IPS DF 4.7 (cell line): ENCODE data around the gene LHPP.

ENCODE experiments used
- DNase-seq: peaks from one replicate; pipeline ENCODE4 v3.0.0-alpha.2; 2013; ENCODE audit warnings: low spot score; ENCODE audit errors: extremely low read depth

The LHPP gene

DNA sequence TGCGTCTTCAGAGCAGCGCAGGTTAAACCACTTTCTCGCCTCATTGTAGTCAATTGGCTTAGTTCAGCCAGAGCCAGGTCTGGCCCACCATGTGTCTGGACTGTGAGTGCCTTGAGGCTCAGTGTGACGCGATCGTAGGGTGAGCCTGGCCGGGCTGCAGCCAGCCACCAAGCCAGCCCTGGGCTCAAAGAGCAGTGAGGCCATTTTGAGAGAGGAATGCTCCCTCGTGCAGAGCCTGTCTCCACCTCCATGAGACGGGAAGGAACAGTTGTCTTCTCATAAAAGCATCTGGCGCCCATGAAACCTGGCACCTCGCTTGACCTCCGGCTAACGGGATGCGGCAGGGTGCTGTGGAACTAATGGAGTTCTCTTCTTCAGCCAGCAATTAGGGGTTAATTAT, 34.5 kb downstream of the LHPP start:
- no peak for DNase-seq

DNA sequence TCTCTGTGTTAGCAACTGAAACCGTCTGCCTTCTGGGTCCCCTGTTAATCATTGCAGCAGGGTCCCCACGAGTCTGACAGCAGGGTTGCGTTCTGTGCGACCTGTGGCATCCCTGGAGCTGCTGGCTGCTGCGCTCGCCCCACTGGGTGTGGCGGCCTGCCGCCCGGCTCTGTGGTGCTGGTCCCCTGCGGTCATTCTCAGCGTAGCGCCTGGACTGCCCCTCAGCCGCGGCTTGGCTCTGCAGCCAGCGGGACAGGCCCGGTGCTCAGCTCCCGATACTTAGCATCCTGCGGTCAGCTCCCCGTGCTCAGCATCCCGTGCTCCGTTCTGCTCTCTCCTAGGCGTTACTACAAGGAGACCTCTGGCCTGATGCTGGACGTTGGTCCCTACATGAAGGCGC, 35.0 kb downstream of the LHPP start:
- DNase-seq: no peak

DNA sequence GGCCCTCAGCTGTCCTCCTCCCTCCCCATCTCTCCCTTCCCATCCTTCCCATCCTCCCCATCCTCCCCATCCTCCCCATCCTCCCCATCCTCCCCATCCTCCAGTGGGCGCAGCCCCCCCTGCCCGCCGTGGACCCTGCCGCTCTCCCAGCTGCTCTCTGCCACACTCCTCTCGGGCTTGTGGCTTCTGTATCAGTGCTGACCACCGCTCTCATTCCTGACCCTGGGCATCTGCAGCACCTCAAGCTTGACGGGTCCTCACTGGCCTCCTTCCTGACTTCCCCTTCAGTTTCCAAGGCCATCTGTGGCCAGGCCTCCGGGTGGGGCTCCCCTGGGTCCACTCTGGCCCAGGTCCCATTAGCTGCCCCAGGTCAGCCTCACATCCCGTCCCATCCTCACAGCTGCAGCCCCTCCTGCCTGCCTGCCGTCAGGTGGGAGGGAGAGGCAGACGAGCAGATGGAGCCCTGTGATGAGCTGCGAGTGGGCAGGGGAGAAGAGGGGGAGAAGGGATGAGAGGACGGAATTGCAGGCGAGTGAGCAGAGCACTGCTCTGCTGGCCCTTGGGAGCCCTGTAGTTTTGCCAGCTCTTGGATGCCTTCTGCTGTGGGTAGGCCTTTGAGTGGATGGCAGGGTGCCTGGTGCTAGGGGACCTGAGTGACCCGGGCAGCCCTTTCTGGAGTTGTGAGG, 35.7 kb downstream of the LHPP start:
- no peak for DNase-seq

DNA sequence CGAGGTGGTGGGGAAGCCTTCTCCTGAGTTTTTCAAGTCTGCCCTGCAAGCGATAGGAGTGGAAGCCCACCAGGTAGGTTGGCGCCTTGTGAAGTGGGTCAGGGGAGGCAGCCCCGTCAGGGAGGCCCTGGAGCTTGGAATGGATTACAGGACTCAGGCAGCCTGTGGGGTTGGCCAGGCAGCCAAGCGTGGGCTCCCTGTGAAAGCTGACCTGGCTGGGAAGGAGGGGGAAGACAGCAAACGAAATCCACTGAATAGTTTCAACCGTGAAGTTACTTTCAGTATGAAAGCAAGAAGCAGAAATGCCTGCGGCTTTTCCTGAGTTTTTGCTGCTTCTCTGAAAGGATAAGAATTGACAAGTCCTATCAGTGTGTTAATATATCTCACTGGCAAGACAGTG, 36.4 kb downstream of the LHPP start:
- no peak for DNase-seq

DNA sequence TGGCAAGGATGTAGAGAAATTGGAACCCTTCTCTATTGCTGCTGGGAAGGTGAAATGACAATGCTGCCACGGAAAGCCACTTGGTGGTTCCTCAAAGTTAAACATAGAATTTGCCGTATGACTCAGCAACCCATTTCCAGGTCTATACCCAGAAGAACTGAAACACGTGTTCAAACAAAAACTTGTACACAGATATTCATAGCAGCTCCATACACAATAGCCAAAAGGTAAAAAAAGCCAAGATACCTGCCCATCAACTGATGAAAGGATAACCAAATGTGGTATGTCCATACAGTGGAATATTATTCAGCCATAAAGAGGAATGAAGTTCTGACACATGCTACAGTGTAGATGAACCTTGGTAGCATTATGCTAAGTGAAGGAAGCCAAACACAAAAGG, 39.1 kb downstream of the LHPP start:
- DNase-seq: no peak

DNA sequence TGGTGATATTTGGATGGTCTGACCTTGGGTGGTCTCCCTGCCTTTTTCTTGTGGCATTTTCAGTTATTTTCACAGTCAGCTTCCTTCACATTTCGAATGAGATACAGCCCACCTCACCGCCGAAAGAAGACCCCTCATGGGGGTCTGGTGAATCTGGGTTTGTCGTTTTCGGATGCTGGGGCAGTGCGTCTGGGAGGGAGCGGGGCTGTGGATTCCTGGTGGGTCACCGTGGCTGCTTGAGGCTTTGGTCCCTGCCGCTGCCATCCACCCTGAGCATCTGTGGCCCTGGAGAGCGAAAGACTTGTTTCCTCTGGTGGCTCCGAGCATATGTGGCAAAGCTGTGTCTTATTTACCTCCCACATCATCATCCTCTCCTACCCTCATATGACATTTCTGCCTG, 43.1 kb downstream of the LHPP start:
- no peak for DNase-seq

DNA sequence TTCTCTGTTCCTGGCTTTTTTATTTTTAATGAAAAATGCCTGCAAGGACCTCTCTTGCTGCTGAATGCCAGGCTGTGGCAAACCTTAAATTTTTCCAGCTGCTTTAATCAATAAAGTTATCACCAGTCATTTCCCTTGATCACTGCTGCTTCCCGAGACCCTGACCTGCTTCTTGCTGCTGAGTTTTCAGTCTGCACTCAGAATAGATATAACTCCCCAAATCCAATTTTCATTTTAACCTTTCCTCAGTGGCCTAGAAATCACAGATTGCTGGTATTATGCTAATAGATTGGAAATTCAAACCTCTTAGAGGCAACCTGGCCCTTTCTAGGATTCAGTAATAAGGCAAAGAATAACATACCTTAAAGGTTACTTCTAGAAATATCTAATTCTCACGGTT, 43.7 kb downstream of the LHPP start:
- DNase-seq: no peak

DNA sequence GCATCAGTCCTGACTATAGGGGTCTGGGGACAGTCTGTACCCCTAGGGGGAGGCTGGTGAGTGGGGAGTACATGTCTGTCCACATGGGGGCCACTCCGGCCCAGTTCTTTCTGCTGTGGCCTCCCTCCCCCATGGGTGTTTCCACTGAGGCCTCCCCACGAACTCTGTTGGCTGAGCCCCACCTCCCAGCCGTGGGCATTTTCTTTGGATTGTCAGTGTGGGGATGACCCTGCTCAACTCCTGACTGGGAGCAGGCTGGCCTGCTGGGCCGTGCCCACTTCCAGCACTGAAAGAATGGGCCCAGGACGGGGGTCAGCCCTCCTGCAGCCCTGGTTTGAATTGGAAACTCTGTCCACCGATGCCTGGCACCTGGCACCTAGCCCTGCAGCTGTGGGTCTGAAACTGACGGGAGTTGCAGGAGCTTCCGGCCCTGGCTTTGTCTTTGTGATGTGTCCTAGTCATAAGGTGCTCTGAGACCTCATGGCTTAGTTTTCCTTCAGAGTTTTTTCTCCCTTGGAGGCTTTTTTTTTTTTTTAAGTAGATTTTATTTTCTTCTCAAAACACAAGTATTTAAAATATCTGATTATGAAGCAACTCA, 46.5 kb downstream of the LHPP start:
- no peak for DNase-seq

DNA sequence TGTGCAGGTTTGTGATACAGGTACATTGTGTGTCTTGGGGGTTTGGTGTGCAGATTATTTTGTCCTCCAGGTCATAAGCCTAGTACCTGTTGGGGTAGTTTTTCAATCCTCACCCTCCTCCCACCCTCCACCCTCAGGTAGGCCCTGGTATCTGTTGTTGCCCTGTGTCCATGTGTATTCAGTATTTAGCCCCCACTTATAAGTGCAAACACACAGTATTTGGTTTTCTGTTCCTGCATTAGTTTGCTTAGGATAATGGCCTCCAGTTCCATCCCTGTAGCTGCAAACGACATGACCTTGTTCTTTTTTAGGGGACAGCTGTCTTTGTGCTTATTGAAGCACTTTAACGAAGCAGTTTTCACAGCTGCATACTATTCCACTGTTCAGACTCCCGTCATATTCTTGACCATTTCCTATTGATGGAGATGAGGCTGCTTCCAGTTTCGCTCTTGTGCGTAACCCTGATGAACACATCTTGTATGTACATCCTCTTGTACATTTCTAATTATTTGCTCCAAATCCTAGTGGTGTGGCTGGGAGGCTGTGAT, 47.4 kb downstream of the LHPP start:
- DNase-seq: no peak

DNA sequence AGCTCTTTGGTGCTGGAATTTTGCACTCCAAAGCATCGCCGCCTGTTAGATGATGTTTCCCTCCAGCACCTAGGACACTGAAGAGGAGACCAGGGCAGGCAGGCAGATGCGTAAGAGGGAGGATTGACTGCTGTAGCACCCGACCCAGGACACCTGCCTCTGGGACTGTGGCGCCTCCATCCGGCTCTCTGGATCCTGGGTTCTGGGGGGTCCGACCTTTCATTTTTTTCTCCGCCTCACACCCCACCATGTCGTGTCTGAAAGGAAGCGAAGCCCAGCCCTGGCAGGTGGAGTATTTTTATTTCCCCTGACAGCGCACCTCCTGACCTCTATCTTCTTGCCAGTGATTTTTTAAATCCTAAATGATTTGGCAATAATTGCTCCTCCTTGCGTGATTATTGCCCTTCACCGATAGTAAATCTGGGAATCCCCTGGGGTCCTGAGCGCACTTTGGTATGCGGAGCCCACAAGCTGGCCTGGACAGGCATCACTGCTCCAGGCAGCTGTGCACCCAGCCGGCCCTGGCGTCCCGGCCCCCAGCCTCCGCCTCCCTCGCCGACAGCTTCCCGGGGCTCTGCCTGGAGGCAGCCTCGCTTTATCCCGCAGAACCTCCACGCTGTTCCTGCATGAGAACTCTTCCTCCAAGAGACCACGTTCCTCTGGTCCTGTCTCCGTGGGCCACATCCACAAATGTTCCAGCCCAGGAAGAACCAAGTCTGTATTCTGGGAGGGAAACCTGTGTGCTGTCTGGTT, 48.4 kb downstream of the LHPP start:
- DNase-seq: no peak

DNA sequence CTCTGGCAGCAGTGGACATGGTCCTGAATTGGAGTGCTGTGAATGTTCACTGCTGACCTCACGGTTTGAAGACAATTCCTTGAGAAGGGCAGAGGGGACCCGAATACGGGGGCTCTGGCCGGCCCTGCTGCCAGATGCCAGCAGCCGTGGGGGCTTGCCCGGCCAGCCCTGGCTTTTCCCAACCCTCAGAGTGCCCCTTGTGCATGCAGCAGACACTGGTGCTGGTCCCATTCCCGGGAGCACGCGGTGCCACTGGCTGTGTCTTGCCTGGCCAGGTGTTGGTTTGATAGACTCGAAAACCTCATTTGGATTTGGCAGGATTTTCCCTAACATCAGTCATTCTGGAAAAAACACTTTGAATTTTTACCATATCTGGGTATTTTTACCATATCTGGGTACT, 49.1 kb downstream of the LHPP start:
- no peak for DNase-seq

DNA sequence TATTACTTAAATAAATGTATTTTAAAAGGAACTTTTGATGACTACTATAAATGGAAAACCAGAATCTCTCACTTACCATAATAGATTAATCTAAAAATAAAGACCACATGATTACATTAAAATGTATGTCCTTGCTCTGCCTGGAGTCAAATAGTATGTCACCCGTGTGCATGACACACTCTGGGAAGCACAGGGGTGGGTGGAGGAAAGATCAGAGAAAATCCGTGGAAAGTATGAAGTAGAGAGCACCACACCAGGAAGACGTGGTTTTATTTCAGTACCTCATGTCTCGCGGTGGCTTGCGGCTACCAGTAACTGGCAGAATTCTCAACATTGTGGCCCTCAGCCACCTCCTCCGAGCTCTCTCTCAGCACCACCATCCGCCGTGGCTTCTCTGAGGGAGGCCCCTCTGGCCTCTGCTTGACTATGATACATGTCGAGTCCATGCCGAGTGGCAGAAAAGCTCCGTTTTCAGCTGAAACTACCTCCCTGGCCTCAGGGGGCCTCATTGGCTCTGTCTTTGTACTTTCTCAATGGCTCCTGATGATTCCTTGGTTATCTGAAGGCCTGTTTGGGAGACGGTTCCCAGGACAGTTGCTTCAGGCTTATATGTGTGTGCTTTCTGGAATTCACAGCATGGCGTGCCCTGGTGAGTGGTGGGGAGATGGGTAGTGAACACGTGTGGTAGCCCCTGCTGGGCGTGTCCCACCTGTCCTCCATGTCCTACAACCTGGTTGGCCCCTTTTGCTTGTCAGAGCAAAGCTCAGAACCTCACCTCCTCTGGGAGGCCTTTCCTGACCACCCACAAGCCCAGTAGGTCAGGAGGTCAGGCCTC, 49.8 kb downstream of the LHPP start:
- DNase-seq: no peak

DNA sequence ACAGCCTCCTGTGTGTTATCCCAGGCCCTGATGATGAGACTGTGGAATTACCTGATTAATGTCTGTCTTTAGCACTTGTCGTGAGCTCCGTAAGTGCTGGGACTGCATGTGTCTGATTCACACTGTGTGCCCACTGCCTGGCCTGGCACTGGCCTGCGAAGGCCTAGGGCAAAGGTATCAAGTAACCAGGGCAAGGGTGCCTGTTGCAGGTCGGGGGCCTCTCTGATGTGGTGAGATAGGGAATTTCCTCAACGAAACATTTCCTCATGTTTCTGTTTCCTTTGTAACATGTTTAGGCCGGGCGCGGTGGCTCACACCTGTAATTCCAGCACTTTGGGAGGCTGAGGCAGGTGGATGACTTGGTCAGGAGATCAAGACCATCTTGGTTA, 50.4 kb downstream of the LHPP start:
- no peak for DNase-seq

DNA sequence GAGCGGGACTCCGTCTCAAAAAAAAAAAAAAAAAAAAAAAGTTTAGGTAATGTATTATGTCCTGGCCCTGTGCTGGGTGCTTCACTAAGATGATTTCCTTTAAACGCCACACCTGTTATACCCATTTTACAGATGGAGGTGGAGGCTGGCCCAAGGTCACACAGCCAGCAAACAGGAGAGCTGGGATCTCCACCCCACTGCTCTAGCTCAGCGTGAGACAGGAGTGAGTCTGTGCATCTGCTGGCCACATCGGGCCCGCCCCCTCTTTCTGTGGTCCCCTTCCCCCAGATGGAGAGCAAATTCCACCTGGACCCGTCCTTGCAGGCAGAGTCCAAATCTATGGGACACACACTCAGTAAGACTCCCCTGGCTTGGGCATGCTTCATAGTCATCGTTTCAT, 51.0 kb downstream of the LHPP start:
- DNase-seq: no peak

DNA sequence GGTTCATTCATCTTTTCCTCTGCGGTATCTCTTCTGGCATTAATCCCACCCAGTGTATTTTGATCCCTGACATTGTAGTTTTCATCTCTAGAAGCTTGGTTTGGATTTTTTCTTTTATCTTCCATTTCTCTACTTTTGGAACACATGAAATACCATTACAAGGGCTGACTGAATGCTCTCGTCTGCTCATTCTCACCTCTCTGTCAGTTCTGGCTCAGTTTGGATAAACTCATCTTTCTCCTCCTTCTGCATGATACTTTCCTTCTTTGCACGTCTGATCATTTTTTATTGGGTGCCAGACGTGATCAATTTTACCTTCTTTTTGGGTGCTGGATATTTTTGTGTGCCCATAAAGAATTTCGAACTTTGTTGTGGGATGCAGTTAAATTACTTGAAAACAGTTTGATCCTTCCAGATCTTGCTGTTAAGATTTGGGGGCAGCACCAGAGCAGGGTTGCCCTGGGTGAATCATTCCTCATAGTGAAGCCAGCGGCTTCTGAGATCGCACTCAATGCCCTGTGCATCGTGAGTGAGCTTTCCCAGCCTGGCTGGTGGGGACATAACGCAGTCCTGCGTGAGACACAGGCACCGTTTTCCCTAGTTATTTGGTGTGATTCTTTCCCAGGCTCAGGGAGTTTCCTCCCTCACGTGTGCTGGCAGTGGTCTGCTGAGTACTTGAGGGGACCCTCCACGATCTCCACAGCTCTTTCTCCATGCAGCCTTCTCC, 53.8 kb downstream of the LHPP start:
- no peak for DNase-seq

DNA sequence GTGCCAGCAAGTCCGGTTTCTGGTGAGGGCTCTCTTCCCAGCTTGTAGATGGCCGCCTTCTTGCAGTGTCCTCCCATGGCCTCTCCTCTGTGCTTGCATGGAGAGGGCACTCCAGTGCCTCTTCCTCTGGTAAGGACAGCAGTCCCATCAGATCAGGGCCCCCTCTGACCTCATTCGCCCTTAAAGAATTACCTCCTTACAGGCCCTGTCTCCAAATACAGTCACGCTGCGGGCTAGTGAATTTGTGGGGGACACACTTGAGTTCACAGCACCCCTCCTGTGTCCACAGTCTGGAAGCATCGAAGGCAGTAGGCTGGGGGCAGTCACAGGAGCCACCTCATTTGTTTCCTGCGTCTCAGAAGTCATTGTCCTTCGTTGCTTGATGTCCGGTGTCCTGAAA, 54.6 kb downstream of the LHPP start:
- DNase-seq: no peak

DNA sequence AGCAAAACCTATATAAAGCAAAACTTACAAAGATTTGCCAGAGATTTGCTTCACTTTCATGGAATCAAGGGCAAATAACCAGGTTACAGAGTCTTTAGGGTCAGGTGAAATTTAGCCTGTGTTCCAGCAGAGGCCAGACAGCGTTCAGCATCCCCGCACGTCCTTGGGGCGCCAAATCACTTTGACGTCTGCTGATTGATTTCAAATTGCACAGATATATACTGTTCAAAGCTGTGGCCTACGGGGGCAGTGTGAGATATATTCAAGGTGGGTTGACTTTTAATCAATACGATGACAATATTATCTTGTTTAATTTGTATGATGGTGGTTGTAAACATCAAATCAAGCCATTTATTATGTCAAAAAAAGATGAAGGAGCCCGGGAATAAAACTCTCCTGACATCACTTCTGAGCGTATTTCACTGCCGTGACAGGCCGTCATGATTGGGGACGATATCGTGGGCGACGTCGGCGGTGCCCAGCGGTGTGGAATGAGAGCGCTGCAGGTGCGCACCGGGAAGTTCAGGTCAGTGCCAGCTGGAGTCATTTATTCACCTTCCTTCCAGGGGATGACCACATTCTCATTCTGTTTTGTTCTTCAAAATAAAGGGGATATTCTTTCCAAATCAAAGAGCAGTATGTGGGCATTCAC, 55.2 kb downstream of the LHPP start:
- no peak for DNase-seq

DNA sequence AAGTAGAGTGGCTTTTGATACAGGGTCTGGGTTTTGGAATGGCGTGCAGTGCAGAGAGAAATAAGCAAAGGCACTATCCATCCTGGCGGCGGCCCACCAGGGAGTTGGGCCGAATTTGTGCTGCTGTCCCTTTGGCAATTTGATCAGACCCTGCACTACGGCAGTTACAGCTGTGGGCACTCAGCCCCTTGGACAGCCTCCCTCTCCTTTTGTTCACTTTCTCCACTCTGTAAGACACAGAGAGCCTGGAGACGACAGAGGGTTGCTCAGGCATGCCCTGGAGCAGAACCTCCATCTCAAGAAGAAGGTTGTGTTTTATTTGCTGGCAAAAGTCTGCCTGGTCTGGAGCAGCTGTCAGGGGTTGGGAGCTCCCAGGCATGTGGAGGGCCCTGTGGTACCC, 55.8 kb downstream of the LHPP start:
- no peak for DNase-seq

DNA sequence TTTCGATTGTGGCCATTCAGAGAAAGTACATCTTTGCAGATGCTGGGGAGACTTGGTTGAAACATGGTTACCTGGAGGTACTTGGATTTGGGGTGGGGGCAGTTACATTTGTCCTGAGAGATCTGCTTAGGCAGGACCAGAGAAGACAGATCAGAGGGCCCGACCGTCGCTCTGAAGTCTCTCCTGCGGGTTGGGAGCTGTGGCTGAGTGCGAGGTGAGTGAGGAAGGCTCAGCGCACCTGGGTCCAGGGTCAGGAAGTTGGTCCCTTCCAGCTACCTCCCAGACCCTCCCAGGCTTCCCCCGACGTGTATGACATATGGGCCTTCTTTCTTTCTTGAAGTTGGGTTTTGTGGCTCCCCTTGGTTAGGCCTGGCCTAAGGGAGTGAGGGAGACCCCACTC, 56.3 kb downstream of the LHPP start:
- DNase-seq: no peak

DNA sequence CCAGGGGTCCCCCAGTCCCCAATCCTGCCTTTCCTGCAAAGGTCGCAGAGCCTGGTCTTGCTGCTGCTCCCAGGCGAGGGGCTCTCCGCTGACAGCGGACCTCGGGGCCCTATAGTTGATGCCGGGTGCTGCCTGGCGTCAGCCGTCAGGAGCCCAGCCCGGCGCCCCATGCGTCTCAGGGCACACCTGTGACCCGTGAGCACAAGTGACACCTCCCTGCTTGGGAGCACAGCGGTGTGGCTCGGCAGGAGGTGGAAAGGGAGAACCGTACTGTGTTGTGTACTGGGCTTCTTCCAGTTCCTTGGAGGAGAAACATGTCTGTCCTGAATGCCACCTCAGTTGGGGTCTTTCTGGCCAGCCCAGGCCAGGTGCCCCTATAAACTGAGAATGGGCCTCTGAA, 56.7 kb downstream of the LHPP start:
- no peak for DNase-seq
